ENCODE results near the gene DGKI.

Gene DGKI

GRCh38 chr7:137760111-137760510, 86.7 kb downstream of the DGKI start:
- Histone ChIP-seq H3K27ac (ENCODE audit: low read length) (no peak overlapping the region), H3K9me3 (ENCODE audit: control insufficient read depth, insufficient read depth, low read length) (no peaks in the 10 kb centered on the region), H3K27me3 (ENCODE audit: control insufficient read depth, insufficient read depth, low read length) (no peaks in the 10 kb centered on the region), H3K4me3 (ENCODE audit: low read length) (no peak overlapping the region), H3K36me3 (ENCODE audit: control insufficient read depth, insufficient read depth, low read length) (no peaks in the 10 kb centered on the region), H3K4me1 (ENCODE audit: control insufficient read depth, insufficient read depth, low read length) (no peaks in the 10 kb centered on the region)
- no peak for DNase-seq (ENCODE audit: low read depth, low spot score)
- no CpG with 5 or more reads among the region's 6 CpGs for WGBS (ENCODE audit: insufficient coverage, insufficient read length)

- Histone ChIP-seq H3K27me3 (ENCODE audit: control insufficient read depth, insufficient read depth, low read length) (no peaks in the 10 kb centered on the region), H3K9me3 (ENCODE audit: control insufficient read depth, insufficient read depth, low read length) (no peaks in the 10 kb centered on the region), H3K27ac (ENCODE audit: low read length) (no peak overlapping the region), H3K36me3 (ENCODE audit: control insufficient read depth, insufficient read depth, low read length) (no peaks in the 10 kb centered on the region), H3K4me3 (ENCODE audit: low read length) (no peak overlapping the region), H3K4me1 (ENCODE audit: control insufficient read depth, insufficient read depth, low read length) (peaks cover 6% of the 10 kb centered on the region)
- no peak for DNase-seq (ENCODE audit: low read depth, low spot score)
- whole genome bisulfite sequencing (ENCODE audit: insufficient coverage, insufficient read length): no CpG with 5 or more reads among the region's 10 CpGs
Observed at GRCh38 chr7:137757146-137757925, 89.4 kb downstream of the DGKI start.

GRCh38 chr7:137755846-137756651, 90.7 kb downstream of the DGKI start:
- no peaks in the 10 kb centered on the region for H3K27me3 ChIP-seq (ENCODE audit: control insufficient read depth, insufficient read depth, low read length)
- H3K36me3 ChIP-seq (ENCODE audit: control insufficient read depth, insufficient read depth, low read length): no peaks in the 10 kb centered on the region
- H3K27ac ChIP-seq (ENCODE audit: low read length): no peak overlapping the region
- peaks cover 6% of the 10 kb centered on the region for H3K4me1 ChIP-seq (ENCODE audit: control insufficient read depth, insufficient read depth, low read length)
- DNase-seq (ENCODE audit: low read depth, low spot score): no peak
- H3K9me3 ChIP-seq (ENCODE audit: control insufficient read depth, insufficient read depth, low read length): no peaks in the 10 kb centered on the region
- H3K4me3 ChIP-seq (ENCODE audit: low read length): no peak overlapping the region
- WGBS (ENCODE audit: insufficient coverage, insufficient read length): no CpG with 5 or more reads among the region's 5 CpGs

- H3K27me3 ChIP-seq (ENCODE audit: control insufficient read depth, insufficient read depth, low read length): no peaks in the 10 kb centered on the region
- peaks cover 6% of the 10 kb centered on the region for H3K4me1 ChIP-seq (ENCODE audit: control insufficient read depth, insufficient read depth, low read length)
- no peak overlapping the region for H3K4me3 ChIP-seq (ENCODE audit: low read length)
- no peak for DNase-seq (ENCODE audit: low read depth, low spot score)
- no CpG with 5 or more reads among the region's 4 CpGs for WGBS (ENCODE audit: insufficient coverage, insufficient read length)
- H3K36me3 ChIP-seq (ENCODE audit: control insufficient read depth, insufficient read depth, low read length): no peaks in the 10 kb centered on the region
- H3K9me3 ChIP-seq (ENCODE audit: control insufficient read depth, insufficient read depth, low read length): no peaks in the 10 kb centered on the region
- no peak overlapping the region for H3K27ac ChIP-seq (ENCODE audit: low read length)
Observed at GRCh38 chr7:137755427-137755826, 91.3 kb downstream of the DGKI start.

GRCh38 chr7:137753948-137754851, 92.6 kb downstream of the DGKI start:
- WGBS (ENCODE audit: insufficient coverage, insufficient read length): no CpG with 5 or more reads among the region's 11 CpGs
- Histone ChIP-seq H3K36me3 (ENCODE audit: control insufficient read depth, insufficient read depth, low read length) (no peaks in the 10 kb centered on the region), H3K4me3 (ENCODE audit: low read length) (no peak overlapping the region), H3K27me3 (ENCODE audit: control insufficient read depth, insufficient read depth, low read length) (no peaks in the 10 kb centered on the region), H3K4me1 (ENCODE audit: control insufficient read depth, insufficient read depth, low read length) (peaks cover 6% of the 10 kb centered on the region), H3K9me3 (ENCODE audit: control insufficient read depth, insufficient read depth, low read length) (no peaks in the 10 kb centered on the region), H3K27ac (ENCODE audit: low read length) (no peak overlapping the region)
- DNase-seq (ENCODE audit: low read depth, low spot score): no peak

GRCh38 chr7:137753575-137753947, 93.2 kb downstream of the DGKI start:
- DNase-seq (ENCODE audit: low read depth, low spot score): no peak
- no peaks in the 10 kb centered on the region for H3K36me3 ChIP-seq (ENCODE audit: control insufficient read depth, insufficient read depth, low read length)
- H3K9me3 ChIP-seq (ENCODE audit: control insufficient read depth, insufficient read depth, low read length): no peaks in the 10 kb centered on the region
- no CpG with 5 or more reads among the region's 3 CpGs for WGBS (ENCODE audit: insufficient coverage, insufficient read length)
- H3K27me3 ChIP-seq (ENCODE audit: control insufficient read depth, insufficient read depth, low read length): no peaks in the 10 kb centered on the region
- peaks cover 6% of the 10 kb centered on the region for H3K4me1 ChIP-seq (ENCODE audit: control insufficient read depth, insufficient read depth, low read length)
- H3K4me3 ChIP-seq (ENCODE audit: low read length): no peak overlapping the region
- H3K27ac ChIP-seq (ENCODE audit: low read length): no peak overlapping the region

GRCh38 chr7:137753067-137753466, 93.7 kb downstream of the DGKI start:
- H3K36me3 ChIP-seq (ENCODE audit: control insufficient read depth, insufficient read depth, low read length): no peaks in the 10 kb centered on the region
- no peaks in the 10 kb centered on the region for H3K27me3 ChIP-seq (ENCODE audit: control insufficient read depth, insufficient read depth, low read length)
- no peak for DNase-seq (ENCODE audit: low read depth, low spot score)
- no CpG with 5 or more reads among the region's 4 CpGs for WGBS (ENCODE audit: insufficient coverage, insufficient read length)
- no peak overlapping the region for H3K27ac ChIP-seq (ENCODE audit: low read length)
- peaks cover 6% of the 10 kb centered on the region for H3K4me1 ChIP-seq (ENCODE audit: control insufficient read depth, insufficient read depth, low read length)
- H3K9me3 ChIP-seq (ENCODE audit: control insufficient read depth, insufficient read depth, low read length): no peaks in the 10 kb centered on the region
- no peak overlapping the region for H3K4me3 ChIP-seq (ENCODE audit: low read length)

- no CpG with 5 or more reads among the region's 6 CpGs for WGBS (ENCODE audit: insufficient coverage, insufficient read length)
- DNase-seq (ENCODE audit: low read depth, low spot score): no peak
- H3K27me3 ChIP-seq (ENCODE audit: control insufficient read depth, insufficient read depth, low read length): no peaks in the 10 kb centered on the region
- H3K36me3 ChIP-seq (ENCODE audit: control insufficient read depth, insufficient read depth, low read length): no peaks in the 10 kb centered on the region
- H3K4me1 ChIP-seq (ENCODE audit: control insufficient read depth, insufficient read depth, low read length): peaks cover 11% of the 10 kb centered on the region
- H3K27ac ChIP-seq (ENCODE audit: low read length): no peak overlapping the region
- H3K9me3 ChIP-seq (ENCODE audit: control insufficient read depth, insufficient read depth, low read length): no peaks in the 10 kb centered on the region
- H3K4me3 ChIP-seq (ENCODE audit: low read length): no peak overlapping the region
Observed at GRCh38 chr7:137751361-137752009, 95.3 kb downstream of the DGKI start.

GRCh38 chr7:137747359-137748031, 99.3 kb downstream of the DGKI start:
- WGBS (ENCODE audit: insufficient coverage, insufficient read length): no CpG with 5 or more reads among the region's 7 CpGs
- peaks cover 5% of the 10 kb centered on the region; the same call in 1 of the 2 replicates for H3K4me1 ChIP-seq (ENCODE audit: control insufficient read depth, insufficient read depth, low read length)
- no peaks in the 10 kb centered on the region for H3K36me3 ChIP-seq (ENCODE audit: control insufficient read depth, insufficient read depth, low read length)
- no peak overlapping the region for H3K4me3 ChIP-seq (ENCODE audit: low read length)
- H3K27ac ChIP-seq (ENCODE audit: low read length): no peak overlapping the region
- no peaks in the 10 kb centered on the region for H3K9me3 ChIP-seq (ENCODE audit: control insufficient read depth, insufficient read depth, low read length)
- no peaks in the 10 kb centered on the region for H3K27me3 ChIP-seq (ENCODE audit: control insufficient read depth, insufficient read depth, low read length)
- peak; percentile 39 for DNase-seq (ENCODE audit: low read depth, low spot score)

Measured in iPS DF 6.9 (cell line).